GM12865 (cell line): ENCODE data around the gene MED15.

Experiments
- DNase-seq: peaks from one replicate; pipeline ENCODE4 v3.0.0; 2010; ENCODE audit warnings: low read depth
- H3K4me3 ChIP-seq: 2 replicates; pipeline ENCODE4 v1.5.1; 2011; ENCODE audit warnings: mild to moderate bottlenecking, low read depth, low read length, control low read depth
- CTCF ChIP-seq: IDR thresholded peaks from 2 replicates; pipeline ENCODE4 v1.5.1; 2011; ENCODE audit warnings: low read length, control low read depth, low read depth, inconsistent platforms; ENCODE audit not compliant: insufficient read depth; ENCODE audit errors: missing control alignments

MED15 gene

GRCh38 chr22:20634560-20635226, 127.3 kb downstream of the MED15 start:
- no peak for TF ChIP-seq CTCF
- DNase-seq = no peak
- H3K4me3 ChIP-seq = no peak overlapping the region

- no peak overlapping the region for H3K4me3 ChIP-seq
- no peak for DNase-seq
- TF ChIP-seq CTCF = no peak
Measured at GRCh38 chr22:20635227-20635591, 127.8 kb downstream of the MED15 start.

- DNase-seq = no peak
- H3K4me3 ChIP-seq = no peak overlapping the region
- TF ChIP-seq CTCF = no peak
Measured at GRCh38 chr22:20636075-20636812, 128.8 kb downstream of the MED15 start.

GRCh38 chr22:20636945-20637344, 129.5 kb downstream of the MED15 start:
- H3K4me3 ChIP-seq = no peak overlapping the region
- TF ChIP-seq CTCF = no peak
- DNase-seq = no peak
